GM13976 (cell line): ENCODE results near the gene C14orf180.

Experiments used
- DNase-seq: peaks from one replicate; pipeline ENCODE4 v3.0.0; 2012; ENCODE audit warnings: low spot score
- in situ Hi-C: fragments of 300-500 bp; cut with MboI; formaldehyde crosslinking; loops from one replicate; pipeline ENCODE4 v1.12.0; 2022; ENCODE audit warnings: low sequenced_read_pairs, mixed read lengths, inconsistent platforms; ENCODE audit not compliant: unreplicated experiment
- TF ChIP-seq, protein P1 (sequence below): IDR thresholded peaks from 2 replicates; pipeline ENCODE4 v1.5.1; 2012; ENCODE audit warnings: borderline replicate concordance, mild to moderate bottlenecking; ENCODE audit not compliant: insufficient read depth; ENCODE audit errors: extremely low read depth, missing control alignments, control extremely low read depth

The C14orf180 gene

GRCh38 chr14:104637546-104638003 is 58.0 kb downstream of the C14orf180 start:
- TF ChIP-seq, protein P1, sequence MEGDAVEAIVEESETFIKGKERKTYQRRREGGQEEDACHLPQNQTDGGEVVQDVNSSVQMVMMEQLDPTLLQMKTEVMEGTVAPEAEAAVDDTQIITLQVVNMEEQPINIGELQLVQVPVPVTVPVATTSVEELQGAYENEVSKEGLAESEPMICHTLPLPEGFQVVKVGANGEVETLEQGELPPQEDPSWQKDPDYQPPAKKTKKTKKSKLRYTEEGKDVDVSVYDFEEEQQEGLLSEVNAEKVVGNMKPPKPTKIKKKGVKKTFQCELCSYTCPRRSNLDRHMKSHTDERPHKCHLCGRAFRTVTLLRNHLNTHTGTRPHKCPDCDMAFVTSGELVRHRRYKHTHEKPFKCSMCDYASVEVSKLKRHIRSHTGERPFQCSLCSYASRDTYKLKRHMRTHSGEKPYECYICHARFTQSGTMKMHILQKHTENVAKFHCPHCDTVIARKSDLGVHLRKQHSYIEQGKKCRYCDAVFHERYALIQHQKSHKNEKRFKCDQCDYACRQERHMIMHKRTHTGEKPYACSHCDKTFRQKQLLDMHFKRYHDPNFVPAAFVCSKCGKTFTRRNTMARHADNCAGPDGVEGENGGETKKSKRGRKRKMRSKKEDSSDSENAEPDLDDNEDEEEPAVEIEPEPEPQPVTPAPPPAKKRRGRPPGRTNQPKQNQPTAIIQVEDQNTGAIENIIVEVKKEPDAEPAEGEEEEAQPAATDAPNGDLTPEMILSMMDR = no peak
- in situ Hi-C loops = no loop called here
- DNase-seq = no peak

DNA sequence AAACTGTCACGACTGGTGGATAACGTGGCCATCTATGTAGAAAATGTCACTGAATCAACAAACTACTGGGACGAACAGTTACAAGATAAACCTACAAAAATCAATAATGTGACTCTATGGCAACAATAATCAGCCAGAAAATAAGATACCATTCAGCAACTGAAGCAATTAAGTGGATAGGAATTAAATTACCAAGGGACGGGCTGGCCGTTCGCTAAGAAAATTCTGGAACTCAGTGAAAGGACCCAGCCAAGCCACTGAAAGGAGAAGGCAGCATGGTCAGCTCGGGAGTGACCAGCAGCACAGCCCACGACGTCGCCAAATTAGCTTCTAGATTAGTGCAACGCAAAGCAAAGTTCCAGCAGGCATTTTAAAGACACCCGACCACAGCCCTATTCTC is 58.6 kb downstream of the C14orf180 start:
- in situ Hi-C loops = no loop called here
- TF ChIP-seq, protein P1 = no peak
- DNase-seq = no peak

GRCh38 chr14:104638927-104639450 is 59.4 kb downstream of the C14orf180 start:
- TF ChIP-seq, protein P1 = no peak
- in situ Hi-C loops = no loop called here
- no peak for DNase-seq

GRCh38 chr14:104639471-104639870 is 59.9 kb downstream of the C14orf180 start:
- in situ Hi-C loops = no loop called here
- TF ChIP-seq, protein P1 = no peak
- no peak for DNase-seq
